IMR-90 (cell line): ENCODE data around the gene ATIC. TPM values are rescaled to one million over a fixed set of nuclear protein-coding genes. Genes with fewer than 3 reads are reported as not detected.

Experiments
- ATAC-seq: fragments of 200-7000 bp; cut with Tn5 transposase; 2 replicates; pipeline ENCODE4 v1.9.1; 2020; ENCODE audit warnings: low read depth, mild to moderate bottlenecking, moderate library complexity
- BruUV-seq: library from RNA; stranded (reverse); fragments of 400-500 nt; replicated peaks from 2 replicates; lab custom pipeline; 2021; lab: Mats Ljungman, UMichigan
- CTCF ChIA-PET: fragments of 300-600 bp; formaldehyde crosslinking; extraction: SDS; loops from one replicate; lab custom pipeline; 2021; ENCODE audit warnings: antibody characterized with exemption; lab: Yijun Ruan, JAX
- POLR2A ChIA-PET: fragments of 300-600 bp; sonication (Branson Sonifier 250); formaldehyde crosslinking; loops from one replicate; lab custom pipeline; 2022; ENCODE audit warnings: antibody characterized with exemption; ENCODE audit not compliant: unreplicated experiment; lab: Charles Lee
- DNase-seq: peaks from one replicate; pipeline ENCODE4 v3.0.0; 2013
- H2AFZ ChIP-seq: replicated peaks from 2 replicates; pipeline ENCODE3; 2013; ENCODE audit warnings: low read length, mild to moderate bottlenecking; ENCODE audit not compliant: poor library complexity
- H2AK5ac ChIP-seq: 2 replicates; pipeline ENCODE4 v1.6.1; 2013; ENCODE audit warnings: low read depth, low read length, inconsistent platforms
- H2AK9ac ChIP-seq: replicated peaks from 2 replicates; pipeline ENCODE3; 2013; ENCODE audit warnings: mild to moderate bottlenecking, low read depth, low read length, moderate library complexity; ENCODE audit not compliant: poor library complexity
- H2BK120ac ChIP-seq: 2 replicates; pipeline ENCODE4 v1.6.1; 2013; ENCODE audit warnings: low read depth, low read length, inconsistent platforms
- H2BK15ac ChIP-seq: 3 replicates; pipeline ENCODE4 v1.6.1; 2013; ENCODE audit warnings: low read depth, low read length, inconsistent platforms
- H2BK20ac ChIP-seq: 2 replicates; pipeline ENCODE4 v1.6.1; 2013; ENCODE audit warnings: low read depth, mild to moderate bottlenecking, inconsistent platforms, low read length, moderate library complexity
- H2BK5ac ChIP-seq: 2 replicates; pipeline ENCODE4 v1.6.1; 2013; ENCODE audit warnings: mild to moderate bottlenecking, low read depth, low read length, inconsistent platforms; ENCODE audit not compliant: poor library complexity, severe bottlenecking
- H3K14ac ChIP-seq: replicated peaks from 2 replicates; pipeline ENCODE4 v1.6.1; 2013; ENCODE audit warnings: low read depth, low read length, inconsistent platforms
- H3K18ac ChIP-seq: 2 replicates; pipeline ENCODE4 v1.6.1; 2013; ENCODE audit warnings: low read depth, low read length, control low read depth
- H3K23ac ChIP-seq: 2 replicates; pipeline ENCODE4 v1.6.1; 2013; ENCODE audit warnings: low read depth, low read length, inconsistent platforms
- H3K27ac ChIP-seq: 2 replicates; pipeline ENCODE4 v1.5.1; 2013; ENCODE audit warnings: mild to moderate bottlenecking, control low read depth, low read length; ENCODE audit not compliant: insufficient read depth
- H3K27me3 ChIP-seq: 2 replicates; pipeline ENCODE4 v1.6.1; 2013; ENCODE audit warnings: low read length; ENCODE audit not compliant: control insufficient read depth, insufficient read depth
- H3K36me3 ChIP-seq: 2 replicates; pipeline ENCODE4 v1.6.1; 2013; ENCODE audit warnings: low read length, mixed read lengths; ENCODE audit not compliant: control insufficient read depth, insufficient read depth
- H3K4ac ChIP-seq: 2 replicates; pipeline ENCODE4 v1.6.1; 2013; ENCODE audit warnings: low read depth, low read length, inconsistent platforms
- H3K4me1 ChIP-seq: 2 replicates; pipeline ENCODE4 v1.6.1; 2013; ENCODE audit warnings: low read length, mixed read lengths; ENCODE audit not compliant: control insufficient read depth, insufficient read depth
- H3K4me2 ChIP-seq: 2 replicates; pipeline ENCODE4 v1.6.1; 2013; ENCODE audit warnings: low read depth, mild to moderate bottlenecking, control low read depth, low read length, moderate library complexity
- H3K4me3 ChIP-seq: 2 replicates; pipeline ENCODE4 v1.5.1; 2013; ENCODE audit warnings: low read depth, mild to moderate bottlenecking, control low read depth, low read length, moderate library complexity; ENCODE audit not compliant: insufficient read depth
- H3K56ac ChIP-seq: 2 replicates; pipeline ENCODE4 v1.6.1; 2013; ENCODE audit warnings: low read length, inconsistent platforms; ENCODE audit not compliant: insufficient read depth; ENCODE audit errors: extremely low read depth
- H3K79me1 ChIP-seq, 2 experiments: 2 replicates each; pipeline ENCODE4 v1.6.1; 2013; ENCODE audit warnings: low read length in 2 of 2, inconsistent platforms in 1 of 2, low read depth in 1 of 2
- H3K9ac ChIP-seq: 2 replicates; pipeline ENCODE4 v1.6.1; 2013; ENCODE audit warnings: low read depth, low read length, control low read depth
- H3K9me1 ChIP-seq: 2 replicates; pipeline ENCODE4 v1.6.1; 2013; ENCODE audit warnings: low read length, inconsistent platforms; ENCODE audit not compliant: insufficient read depth
- H3K9me3 ChIP-seq: 2 replicates; pipeline ENCODE4 v1.6.1; 2013; ENCODE audit warnings: low read length; ENCODE audit not compliant: control insufficient read depth, insufficient read depth
- H4K20me1 ChIP-seq: 2 replicates; pipeline ENCODE4 v1.6.1; 2013; ENCODE audit warnings: low read length, inconsistent platforms; ENCODE audit not compliant: insufficient read depth
- H4K5ac ChIP-seq: 2 replicates; pipeline ENCODE4 v1.6.1; 2013; ENCODE audit warnings: mild to moderate bottlenecking, low read depth, low read length, control low read depth
- H4K8ac ChIP-seq, 2 experiments: 2 replicates each; pipeline ENCODE4 v1.6.1; 2013; ENCODE audit warnings: low read depth in 2 of 2, low read length in 2 of 2, control low read depth in 1 of 2, inconsistent platforms in 1 of 2
- H4K91ac ChIP-seq: 2 replicates; pipeline ENCODE4 v1.6.1; 2013; ENCODE audit warnings: low read depth, low read length, inconsistent platforms; ENCODE audit not compliant: insufficient read depth
- BHLHE40 ChIP-seq: fragments of 150-350 bp; IDR thresholded peaks from 2 replicates; pipeline ENCODE4 v1.6.1; 2016; ENCODE audit warnings: mild to moderate bottlenecking, low read depth, low read length
- CTCF ChIP-seq: conservative IDR thresholded peaks from 2 replicates; pipeline ENCODE4 v1.5.1; 2012; ENCODE audit warnings: mild to moderate bottlenecking, low read depth, low read length, improper control_type of control experiment
- POLR2A ChIP-seq: IDR thresholded peaks from 2 replicates; pipeline ENCODE4 v1.6.1; 2012; ENCODE audit warnings: mild to moderate bottlenecking, low read depth, low read length
- RCOR1 ChIP-seq: IDR thresholded peaks from 2 replicates; pipeline ENCODE4 v1.6.1; 2012; ENCODE audit warnings: mild to moderate bottlenecking, low read length, improper control_type of control experiment; ENCODE audit not compliant: insufficient replicate concordance
- WGBS, 2 experiments: methylation state at CpG; one replicate each; pipeline versions ENCODE4 v1.1.5 to v1.1.7; 2013; ENCODE audit warnings: missing lambda C conversion rate in 2 of 2; ENCODE audit not compliant: insufficient read length in 1 of 2; ENCODE audit errors: extremely low coverage in 2 of 2; 5-methylcytosine and 5-hydroxymethylcytosine counted together
- dilution Hi-C: fragments of 300-500 bp; cut with HindIII; formaldehyde crosslinking; loops from one replicate; pipeline ENCODE4 v1.14.3; 2018; ENCODE audit warnings: low sequenced_read_pairs; ENCODE audit not compliant: unreplicated experiment
- in situ Hi-C: fragments of 300-500 bp; cut with MboI; formaldehyde crosslinking; loops from 3 replicates; pipeline ENCODE4 v1.14.3; 2019; ENCODE audit warnings: low sequenced_read_pairs, inconsistent platforms, mixed read lengths
- intact Hi-C: fragments of 100-400 bp; cut with micrococcal nuclease; formaldehyde crosslinking; loops from 2 replicates; pipeline ENCODE4 v1.10.0; 2022
- polyA plus RNA-seq, 3 experiments: library from polyadenylated mRNA; depleted of rRNA; stranded (reverse); fragments of >200 nt; gene quantifications; 2 replicates each; pipeline ENCODE4 v1.2.3, GENCODE V29; 2012; ENCODE audit warnings: low replicate concordance in 1 of 3
- total RNA-seq: library from RNA; depleted of rRNA; stranded (reverse); fragments of >200 nt; gene quantifications from 2 replicates; pipeline ENCODE4 v1.2.3, GENCODE V29; 2012

Gene ATIC
- total and polyA plus RNA-seq, 2 of the 4 experiments (the other 2 are of a cell fraction), result 30.5 to 101 TPM

- peak; percentile 61 for TF ChIP-seq POLR2A
- no peak for TF ChIP-seq RCOR1
- TF ChIP-seq CTCF, result no peak
- no peak for TF ChIP-seq BHLHE40
- no peak overlapping the region for H3K9ac ChIP-seq
- H2BK20ac ChIP-seq, result no peak overlapping the region
- no peak overlapping the region for H4K8ac ChIP-seq
- H3K4me1 ChIP-seq, result peaks cover 3% of the 10 kb centered on the region; the same call in 1 of the 2 replicates
- intact Hi-C loops (no loop called here), in situ Hi-C loops (no loop called here), dilution Hi-C loops (no loop called here)
- no peak overlapping the region for H3K14ac ChIP-seq
- peaks cover 2% of the 10 kb centered on the region; the same call in 1 of the 2 replicates for H3K9me1 ChIP-seq
- DNase-seq (peak; percentile 65), ATAC-seq (peak; percentile 6; the same call in 1 of the 2 replicates)
- H4K91ac ChIP-seq, result no peak overlapping the region
- H3K4me3 ChIP-seq, result no peak overlapping the region
- no peak overlapping the region for H3K56ac ChIP-seq
- H4K20me1 ChIP-seq, result peaks cover 7% of the 10 kb centered on the region
- no peak overlapping the region for H4K5ac ChIP-seq
- H2AK9ac ChIP-seq, result no peak overlapping the region
- no peak overlapping the region for H3K4me2 ChIP-seq
- no peaks in the 10 kb centered on the region; a peak in 1 of 4 replicates for H3K79me1 ChIP-seq
- ChIA-PET CTCF (no interaction called here), POLR2A (no interaction called here)
- H2BK120ac ChIP-seq, result no peak overlapping the region
- H3K9me3 ChIP-seq, result no peaks in the 10 kb centered on the region
- no peak overlapping the region for H2AK5ac ChIP-seq
- no TSS peak for BruUV-seq
- H2BK15ac ChIP-seq, result no peak overlapping the region
- no peak overlapping the region for H2AFZ ChIP-seq
- no peak overlapping the region for H3K4ac ChIP-seq
- H3K36me3 ChIP-seq, result peaks cover 19% of the 10 kb centered on the region
- H3K23ac ChIP-seq, result no peak overlapping the region
- H2BK5ac ChIP-seq, result no peak overlapping the region
- no peak overlapping the region for H3K18ac ChIP-seq
- WGBS, 2 experiments, result 35% methylated on average over 7 of the region's 9 CpGs; no CpG with 5 or more reads in 1 of the 2 experiments
- H3K27me3 ChIP-seq, result no peaks in the 10 kb centered on the region
- no peak overlapping the region for H3K27ac ChIP-seq
Measured at GRCh38 chr2:215356948-215357461, 45.1 kb downstream of the ATIC start.
